PC-9 (cell line): ENCODE data around the gene BRMS1.

Experiments used
- EZH2 ChIP-seq: fragments of 200-600 bp; sonication (generic); IDR thresholded peaks from 2 replicates; pipeline ENCODE4 v1.8.0; 2017; ENCODE audit warnings: antibody characterized with exemption, low read depth
- TF ChIP-seq, protein P1 (sequence below): fragments of 200-600 bp; sonication (generic); conservative IDR thresholded peaks from 2 replicates; pipeline ENCODE4 v1.6.1; 2017; ENCODE audit warnings: mixed run types, antibody characterized with exemption, mild to moderate bottlenecking, moderate library complexity

GRCh38 chr11:66313321-66314185 is 31.4 kb downstream of the BRMS1 start:
- TF ChIP-seq, protein P1, sequence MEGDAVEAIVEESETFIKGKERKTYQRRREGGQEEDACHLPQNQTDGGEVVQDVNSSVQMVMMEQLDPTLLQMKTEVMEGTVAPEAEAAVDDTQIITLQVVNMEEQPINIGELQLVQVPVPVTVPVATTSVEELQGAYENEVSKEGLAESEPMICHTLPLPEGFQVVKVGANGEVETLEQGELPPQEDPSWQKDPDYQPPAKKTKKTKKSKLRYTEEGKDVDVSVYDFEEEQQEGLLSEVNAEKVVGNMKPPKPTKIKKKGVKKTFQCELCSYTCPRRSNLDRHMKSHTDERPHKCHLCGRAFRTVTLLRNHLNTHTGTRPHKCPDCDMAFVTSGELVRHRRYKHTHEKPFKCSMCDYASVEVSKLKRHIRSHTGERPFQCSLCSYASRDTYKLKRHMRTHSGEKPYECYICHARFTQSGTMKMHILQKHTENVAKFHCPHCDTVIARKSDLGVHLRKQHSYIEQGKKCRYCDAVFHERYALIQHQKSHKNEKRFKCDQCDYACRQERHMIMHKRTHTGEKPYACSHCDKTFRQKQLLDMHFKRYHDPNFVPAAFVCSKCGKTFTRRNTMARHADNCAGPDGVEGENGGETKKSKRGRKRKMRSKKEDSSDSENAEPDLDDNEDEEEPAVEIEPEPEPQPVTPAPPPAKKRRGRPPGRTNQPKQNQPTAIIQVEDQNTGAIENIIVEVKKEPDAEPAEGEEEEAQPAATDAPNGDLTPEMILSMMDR = no peak
- TF ChIP-seq EZH2 = no peak
